Heart left ventricle (tissue), 16 donors: ENCODE results near the gene ZNF493. TPM values are rescaled to one million over a fixed set of nuclear protein-coding genes. Genes with fewer than 3 reads are reported as not detected.

Experiments used
- ATAC-seq, 4 donors: fragments of 200-7000 bp; cut with Tn5 transposase; one replicate each; pipeline ENCODE4 v1.9.1; 2020 to 2022; ENCODE audit warnings: moderate library complexity in 4 of 4, mild to moderate bottlenecking in 3 of 4, moderate number of reproducible peaks in 1 of 4
- DNase-seq, 5 donors: peaks; one replicate each; pipeline ENCODE4 v3.0.0-alpha.2; 2020
- H3K27ac ChIP-seq, 12 donors: fragments of 200-600 bp; sonication (generic) in 4 of 12; one replicate each; pipeline versions ENCODE4 v1.5.0 to v1.8.0; 2016 to 2022; ENCODE audit warnings: mild to moderate bottlenecking in 2 of 12
- H3K27me3 ChIP-seq, 9 donors: fragments of 200-600 bp; sonication (generic) in 2 of 9; one replicate each; pipeline versions ENCODE4 v1.5.1 to v1.8.0; 2016 to 2022; ENCODE audit warnings: mild to moderate bottlenecking in 3 of 9
- H3K36me3 ChIP-seq, 9 donors: fragments of 200-600 bp; sonication (generic) in 2 of 9; one replicate each; pipeline versions ENCODE4 v1.5.0 to v1.8.0; 2018 to 2022; ENCODE audit warnings: mild to moderate bottlenecking in 2 of 9
- H3K4me1 ChIP-seq, 12 donors: fragments of 200-600 bp; sonication (generic) in 4 of 12; one replicate each; pipeline versions ENCODE4 v1.5.0 to v1.8.0; 2016 to 2022; ENCODE audit warnings: mild to moderate bottlenecking in 3 of 12
- H3K4me3 ChIP-seq, 12 donors: fragments of 200-600 bp; sonication (generic) in 4 of 12; one replicate each; pipeline versions ENCODE4 v1.5.0 to v1.8.0; 2017 to 2022; ENCODE audit warnings: mild to moderate bottlenecking in 9 of 12, moderate library complexity in 4 of 12
- H3K9me3 ChIP-seq, 12 donors: fragments of 200-600 bp; sonication (generic) in 4 of 12; one replicate each; pipeline versions ENCODE4 v1.5.0 to v1.8.0; 2016 to 2022; ENCODE audit warnings: mild to moderate bottlenecking in 1 of 12
- POLR2A ChIP-seq, 2 donors: fragments of 450-650 bp; IDR thresholded peaks; one replicate each; pipeline ENCODE4 v1.6.1; 2017; ENCODE audit warnings: antibody characterized with exemption in 2 of 2, mild to moderate bottlenecking in 2 of 2, moderate library complexity in 2 of 2
- WGBS, 4 donors: extraction: QIAGEN DNeasy Blood & Tissue Kit in 2 of 4; methylation state at CpG; one replicate each; pipeline versions ENCODE4 v1.1.5 to v1.1.7; 2013 to 2018; 5-methylcytosine and 5-hydroxymethylcytosine counted together
- intact Hi-C, 10 donors: fragments of 100-400 bp; cut with DNase I; formaldehyde crosslinking; loops; one replicate each; pipeline versions ENCODE4 v1.11.1 to v1.14.2; 2022
- polyA plus RNA-seq, 2 donors: library from polyadenylated mRNA; stranded (reverse); fragments of 200-250 nt; gene quantifications; one replicate each; pipeline ENCODE4 v1.2.3, GENCODE V29; 2013
- total RNA-seq, 9 donors: library from RNA; depleted of rRNA in 2 of 9; stranded (reverse); fragments of >200 nt in 2 of 9; fragmentation: NEBNext Ultra II Directional in 3 of 9; extraction: Animal tissue kit (Norgen Biotek cat#: 25700) in 3 of 9; gene quantifications; one replicate each; pipeline versions ENCODE4 v1.1.0 to v1.2.4, GENCODE V29; 2016 to 2023
- TF ChIP-seq, protein P1 (sequence below), 12 donors: fragments of 200-600 bp; sonication (generic) in 4 of 12; IDR thresholded peaks; one replicate each; pipeline versions ENCODE4 v1.5.0 to v1.8.0; 2018 to 2022; ENCODE audit warnings: antibody characterized with exemption in 12 of 12, mild to moderate bottlenecking in 5 of 12
- donor health status: ischemic (EF 13 %, LVEDD 7.1; RV severe dilation, severe dysfunction).
- donor health status: healthy with polysubstance abuse.
- donor health status: DM: no; HTN: yes; CAD: no.
- donor health status: DM: no; HTN: no; CAD: no.
- donor health status: ischemic (EF 25% LVEDD 6.9; RV normal size, moderate dysfunction).
- donor health status: ischemic (EF 25% LVEDD 5.7; RV mildly dilated, moderate dysfunction).
- donor health status: healthy.
- donor health status: DM: yes; HTN: yes; CAD: no.
- donor health status: ischemic (EF 35%, LVEDD 5.7; RV mildly dilated, moderate dysfunction).
- donor health status: nonischemic (EF 11% LVEDD 7.7; RV severe dilation, severe dysfunction).
- donor health status: DM: yes; HTN: yes; CAD: no.
- donor health status: PGD.
- donor health status: ischemic (EF 29% LVEDD 5.4; RV normal size, mild dysfunction).
- donor health status: nonischemic (EF 23%, LVEDD 6.1; RV moderate dilation, normal function).

Gene ZNF493
- total and polyA plus RNA-seq, 11 donors = 2.6 to 18.2 (median 10.9) TPM

DNA sequence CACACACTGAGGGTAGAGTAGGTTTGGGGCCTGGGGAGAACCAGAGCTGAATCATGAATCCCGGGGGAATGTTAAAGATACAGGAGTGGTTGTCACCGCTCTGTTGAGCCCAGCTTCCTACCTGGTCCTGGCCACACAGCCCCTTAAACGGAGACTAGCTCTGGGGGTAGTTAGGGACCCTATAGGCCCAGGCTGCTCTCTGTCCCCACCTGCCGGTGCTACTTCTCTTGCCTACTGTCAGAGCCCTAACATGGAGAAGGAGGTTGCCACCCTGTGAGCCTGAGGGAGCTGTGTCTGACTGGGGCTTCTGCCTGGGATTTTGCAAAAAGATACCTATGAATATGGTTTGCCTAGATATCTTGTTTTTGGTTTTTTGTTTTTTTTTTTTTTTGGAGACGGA, 71.9 kb downstream of the ZNF493 start:
- no peak for TF ChIP-seq POLR2A (IDR thresholded peaks at IDR 0.05)
- TF ChIP-seq, protein P1, sequence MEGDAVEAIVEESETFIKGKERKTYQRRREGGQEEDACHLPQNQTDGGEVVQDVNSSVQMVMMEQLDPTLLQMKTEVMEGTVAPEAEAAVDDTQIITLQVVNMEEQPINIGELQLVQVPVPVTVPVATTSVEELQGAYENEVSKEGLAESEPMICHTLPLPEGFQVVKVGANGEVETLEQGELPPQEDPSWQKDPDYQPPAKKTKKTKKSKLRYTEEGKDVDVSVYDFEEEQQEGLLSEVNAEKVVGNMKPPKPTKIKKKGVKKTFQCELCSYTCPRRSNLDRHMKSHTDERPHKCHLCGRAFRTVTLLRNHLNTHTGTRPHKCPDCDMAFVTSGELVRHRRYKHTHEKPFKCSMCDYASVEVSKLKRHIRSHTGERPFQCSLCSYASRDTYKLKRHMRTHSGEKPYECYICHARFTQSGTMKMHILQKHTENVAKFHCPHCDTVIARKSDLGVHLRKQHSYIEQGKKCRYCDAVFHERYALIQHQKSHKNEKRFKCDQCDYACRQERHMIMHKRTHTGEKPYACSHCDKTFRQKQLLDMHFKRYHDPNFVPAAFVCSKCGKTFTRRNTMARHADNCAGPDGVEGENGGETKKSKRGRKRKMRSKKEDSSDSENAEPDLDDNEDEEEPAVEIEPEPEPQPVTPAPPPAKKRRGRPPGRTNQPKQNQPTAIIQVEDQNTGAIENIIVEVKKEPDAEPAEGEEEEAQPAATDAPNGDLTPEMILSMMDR (IDR thresholded peaks at IDR 0.05) = peak in 1 of 12 donors; percentile 8
- intact Hi-C loops = no loop called here
- 70 to 78% (median 74%) methylated on average over 5 of the region's 5 CpGs for WGBS, 4 donors
- Histone ChIP-seq H3K4me1 (no peaks in the 10 kb centered on the region), H3K27ac (no peak overlapping the region), H3K4me3 (no peak overlapping the region), H3K9me3 (no peaks in the 10 kb centered on the region), H3K27me3 (peaks cover 0 to 4% (median 0%) of the 10 kb centered on the region in 9 donors), H3K36me3 (no peaks in the 10 kb centered on the region)
- DNase-seq = no peak
- ATAC-seq = no peak

DNA sequence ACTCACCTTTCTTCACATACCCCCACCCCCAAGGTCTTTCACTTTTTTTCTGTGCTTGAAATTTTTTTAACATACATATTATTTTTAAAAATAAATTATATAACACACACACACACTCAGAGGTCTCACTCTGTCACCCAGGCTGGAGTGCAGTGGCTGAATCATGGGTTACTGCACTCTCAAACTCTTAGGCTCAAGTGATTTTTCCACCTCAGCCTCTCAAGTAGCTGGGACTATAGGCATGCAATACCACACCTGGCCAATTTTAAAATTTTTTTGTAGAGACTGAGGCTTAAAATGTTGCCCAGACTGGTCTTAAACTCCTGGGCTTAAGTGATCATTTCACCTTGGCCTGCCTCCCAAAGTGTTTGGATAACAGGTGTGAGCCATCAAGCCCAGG, 75.6 kb downstream of the ZNF493 start:
- no peak for DNase-seq
- Histone ChIP-seq H3K36me3 (no peaks in the 10 kb centered on the region), H3K4me1 (peaks cover 0 to 15% (median 4%) of the 10 kb centered on the region in 12 donors), H3K9me3 (no peaks in the 10 kb centered on the region), H3K27ac (no peak overlapping the region), H3K4me3 (no peak overlapping the region), H3K27me3 (peaks cover 0 to 3% (median 0%) of the 10 kb centered on the region in 9 donors)
- no peak for ATAC-seq
- intact Hi-C loops = loop anchor here in 1 of 10 donors (10.0 kb wide), 1 partner anchor 268 kb away; no protein-coding TSS in a partner anchor
- TF ChIP-seq, protein P1 (IDR thresholded peaks at IDR 0.05) = no peak
- TF ChIP-seq POLR2A (IDR thresholded peaks at IDR 0.05) = no peak

DNA sequence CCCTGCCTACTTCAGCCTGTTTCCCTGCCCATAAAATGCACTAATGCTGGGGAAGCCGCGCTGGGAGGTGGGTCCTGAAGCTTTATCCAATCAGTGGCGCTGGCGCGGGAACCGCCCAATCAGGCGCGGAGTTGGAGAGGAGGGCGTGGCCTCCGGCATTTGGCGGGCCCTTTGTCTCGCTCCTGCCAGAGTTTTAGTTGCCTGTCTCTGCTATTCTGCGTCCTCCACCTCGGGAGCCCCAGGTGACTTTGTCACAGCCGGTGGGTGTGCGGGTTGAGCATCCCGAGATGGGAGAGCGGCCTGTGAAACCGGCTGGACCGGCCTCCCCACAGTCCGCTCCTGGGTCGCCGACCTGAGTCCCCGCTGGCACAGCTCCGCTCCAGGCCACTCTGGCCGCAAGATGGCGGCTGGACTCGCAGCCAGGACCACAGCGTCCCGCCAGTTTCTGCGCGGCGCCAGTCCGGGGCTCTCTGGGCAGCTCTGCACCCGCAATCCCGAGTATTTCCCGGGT, 77.8 kb downstream of the ZNF493 start:
- TF ChIP-seq POLR2A (IDR thresholded peaks at IDR 0.05) = no peak
- TF ChIP-seq, protein P1 (IDR thresholded peaks at IDR 0.05) = peak in 7 of 12 donors; percentile 6 to 33 (median 10)

More for the DNA sequence above, 77.8 kb downstream of the ZNF493 start:
- peaks cover 0 to 3% (median 0%) of the 10 kb centered on the region in 9 donors for H3K27me3 ChIP-seq
- WGBS, 4 donors = 1 to 4% (median 2%) methylated on average over 28 to 37 of the region's 37 CpGs
- peak; percentile 80 to 91 (median 83) for DNase-seq
- peak overlapping the region; percentile 11 to 68 (median 58) for H3K4me3 ChIP-seq
- peak; percentile 98 to 100 (median 100) for ATAC-seq
- H3K9me3 ChIP-seq = no peaks in the 10 kb centered on the region
- H3K27ac ChIP-seq = no peak overlapping the region
- intact Hi-C loops = loop anchor here in 2 of 10 donors (2.0 to 10.0 kb wide), 2 partner anchors 78 to 270 kb away; partner anchors contain the start of gene ZNF493 (in 1 of the 2)
- peaks cover 0 to 15% (median 4%) of the 10 kb centered on the region in 12 donors for H3K4me1 ChIP-seq
- no peaks in the 10 kb centered on the region for H3K36me3 ChIP-seq

Other genes with a start within 250 kb of the ZNF493 start
- 1 to 10 TPM; 3.1 to 8.7 (median 4.5) TPM for gene ZNF708, start 67.7 kb upstream of the ZNF493 start, total RNA-seq
- 1 to 10 TPM; 3.4 to 3.5 TPM for gene ZNF708, start 67.7 kb upstream of the ZNF493 start, polyA plus RNA-seq
- 1 to 10 TPM; 2.0 to 6.0 (median 2.5) TPM for gene ZNF738, start 38.1 kb upstream of the ZNF493 start, total RNA-seq
- 1 to 10 TPM; 2.1 to 3.2 TPM for gene ZNF738, start 38.1 kb upstream of the ZNF493 start, polyA plus RNA-seq
- gene ZNF429, start 108.5 kb downstream of the ZNF493 start, total RNA-seq = 10 to 100 TPM in 2 of 9 donors, 1 to 10 TPM in 7; 4.6 to 10.1 (median 8.9) TPM
- gene ZNF429, start 108.5 kb downstream of the ZNF493 start, polyA plus RNA-seq = 1 to 10 TPM; 4.5 to 6.0 TPM